ENCODE data around the gene TERT. TPM values are rescaled to one million over a fixed set of nuclear protein-coding genes. Genes with fewer than 3 reads are reported as not detected.

TERT gene
- total and polyA plus RNA-seq, 2 experiments from 2014 or later, result 0.08 TPM; not detected in 1

DNA sequence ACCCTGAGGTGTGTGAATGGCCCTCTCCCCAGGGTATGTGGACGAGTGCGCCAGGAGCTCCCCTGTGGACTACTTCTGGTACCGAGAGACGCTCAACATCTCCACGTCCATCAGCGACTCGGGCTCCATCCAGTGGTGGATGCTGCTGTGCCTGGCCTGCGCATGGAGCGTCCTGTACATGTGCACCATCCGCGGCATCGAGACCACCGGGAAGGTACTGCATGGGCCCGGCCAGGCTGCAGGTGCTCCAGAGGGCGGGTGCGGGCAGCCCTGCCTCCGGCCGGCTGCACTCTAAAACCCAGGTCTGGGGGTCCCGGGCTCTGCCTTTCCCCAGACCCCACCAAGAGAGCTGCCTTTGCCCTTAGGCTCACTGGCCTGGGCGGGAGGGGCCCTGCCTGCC is 82.6 kb downstream of the TERT start:
- TF ChIP-seq EZH2phosphoT487 (IDR thresholded peaks at IDR 0.05; ENCODE audit: low read depth, severe bottlenecking, unreplicated experiment) (no peak), EZH2 (IDR thresholded peaks at IDR 0.05; ENCODE audit: borderline replicate concordance) (no peak)
- TF ChIP-seq, protein P1, sequence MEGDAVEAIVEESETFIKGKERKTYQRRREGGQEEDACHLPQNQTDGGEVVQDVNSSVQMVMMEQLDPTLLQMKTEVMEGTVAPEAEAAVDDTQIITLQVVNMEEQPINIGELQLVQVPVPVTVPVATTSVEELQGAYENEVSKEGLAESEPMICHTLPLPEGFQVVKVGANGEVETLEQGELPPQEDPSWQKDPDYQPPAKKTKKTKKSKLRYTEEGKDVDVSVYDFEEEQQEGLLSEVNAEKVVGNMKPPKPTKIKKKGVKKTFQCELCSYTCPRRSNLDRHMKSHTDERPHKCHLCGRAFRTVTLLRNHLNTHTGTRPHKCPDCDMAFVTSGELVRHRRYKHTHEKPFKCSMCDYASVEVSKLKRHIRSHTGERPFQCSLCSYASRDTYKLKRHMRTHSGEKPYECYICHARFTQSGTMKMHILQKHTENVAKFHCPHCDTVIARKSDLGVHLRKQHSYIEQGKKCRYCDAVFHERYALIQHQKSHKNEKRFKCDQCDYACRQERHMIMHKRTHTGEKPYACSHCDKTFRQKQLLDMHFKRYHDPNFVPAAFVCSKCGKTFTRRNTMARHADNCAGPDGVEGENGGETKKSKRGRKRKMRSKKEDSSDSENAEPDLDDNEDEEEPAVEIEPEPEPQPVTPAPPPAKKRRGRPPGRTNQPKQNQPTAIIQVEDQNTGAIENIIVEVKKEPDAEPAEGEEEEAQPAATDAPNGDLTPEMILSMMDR (IDR thresholded peaks at IDR 0.05; ENCODE audit: poor library complexity), result no peak
- H3K4me3 ChIP-seq, result no peak overlapping the region
- no peak overlapping the region for H2AFZ ChIP-seq
- DNase-seq (ENCODE audit: low spot score), result no peak
- no peaks in the 10 kb centered on the region for H3K36me3 ChIP-seq (replicated peaks; ENCODE audit: insufficient read depth, low read depth)
- H3K9me3 ChIP-seq (ENCODE audit: low read depth), result no peaks in the 10 kb centered on the region
- WGBS (ENCODE audit: low lambda C conversion rate, missing lambda C conversion rate), result 93% methylated on average over 11 of the region's 20 CpGs
- no peaks in the 10 kb centered on the region for H4K20me1 ChIP-seq (ENCODE audit: insufficient read depth, poor library complexity, severe bottlenecking)
- H3K9me2 ChIP-seq (replicated peaks; ENCODE audit: insufficient read depth), result no peaks in the 10 kb centered on the region
- H3K27me3 ChIP-seq, result no peaks in the 10 kb centered on the region
- H3K79me2 ChIP-seq, result no peaks in the 10 kb centered on the region
- H3K4me2 ChIP-seq, result no peak overlapping the region
- H3K4me1 ChIP-seq (ENCODE audit: insufficient read depth), result no peaks in the 10 kb centered on the region
- H3K27ac ChIP-seq, result no peak overlapping the region

DNA sequence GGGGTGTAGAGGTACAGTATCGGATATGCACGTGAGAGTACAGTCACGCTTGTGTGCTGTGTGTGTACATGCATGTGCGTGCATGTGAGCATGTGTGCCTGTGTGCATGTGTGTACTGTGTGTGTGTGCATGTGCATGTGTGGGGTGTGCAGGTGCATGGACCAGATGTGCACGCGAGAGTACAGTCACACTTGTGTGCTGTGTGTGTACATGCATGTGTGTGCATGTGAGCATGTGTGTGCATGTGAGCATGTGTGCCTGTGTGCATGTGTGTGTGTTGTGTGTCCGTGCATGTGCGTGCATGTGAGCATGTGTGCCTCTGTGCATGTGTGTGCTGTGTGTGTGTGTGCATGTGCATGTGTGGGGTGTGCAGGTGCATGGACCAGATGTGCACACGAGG is 83.2 kb downstream of the TERT start:
- no peaks in the 10 kb centered on the region for H3K4me1 ChIP-seq (ENCODE audit: insufficient read depth)
- H3K27ac ChIP-seq, result no peak overlapping the region
- no peaks in the 10 kb centered on the region for H3K27me3 ChIP-seq
- no peaks in the 10 kb centered on the region for H3K79me2 ChIP-seq
- TF ChIP-seq EZH2 (IDR thresholded peaks at IDR 0.05; ENCODE audit: borderline replicate concordance) (no peak), EZH2phosphoT487 (IDR thresholded peaks at IDR 0.05; ENCODE audit: low read depth, severe bottlenecking, unreplicated experiment) (no peak)
- TF ChIP-seq, protein P1 (IDR thresholded peaks at IDR 0.05; ENCODE audit: poor library complexity), result no peak
- H3K4me3 ChIP-seq, result no peak overlapping the region
- no peaks in the 10 kb centered on the region for H3K9me2 ChIP-seq (replicated peaks; ENCODE audit: insufficient read depth)
- DNase-seq (ENCODE audit: low spot score), result no peak
- H2AFZ ChIP-seq, result no peak overlapping the region
- H4K20me1 ChIP-seq (ENCODE audit: insufficient read depth, poor library complexity, severe bottlenecking), result no peaks in the 10 kb centered on the region
- no peaks in the 10 kb centered on the region for H3K36me3 ChIP-seq (replicated peaks; ENCODE audit: insufficient read depth, low read depth)
- WGBS (ENCODE audit: low lambda C conversion rate, missing lambda C conversion rate), result 97% methylated on average over 9 of the region's 9 CpGs
- H3K4me2 ChIP-seq, result no peak overlapping the region
- no peaks in the 10 kb centered on the region for H3K9me3 ChIP-seq (ENCODE audit: low read depth)

DNA sequence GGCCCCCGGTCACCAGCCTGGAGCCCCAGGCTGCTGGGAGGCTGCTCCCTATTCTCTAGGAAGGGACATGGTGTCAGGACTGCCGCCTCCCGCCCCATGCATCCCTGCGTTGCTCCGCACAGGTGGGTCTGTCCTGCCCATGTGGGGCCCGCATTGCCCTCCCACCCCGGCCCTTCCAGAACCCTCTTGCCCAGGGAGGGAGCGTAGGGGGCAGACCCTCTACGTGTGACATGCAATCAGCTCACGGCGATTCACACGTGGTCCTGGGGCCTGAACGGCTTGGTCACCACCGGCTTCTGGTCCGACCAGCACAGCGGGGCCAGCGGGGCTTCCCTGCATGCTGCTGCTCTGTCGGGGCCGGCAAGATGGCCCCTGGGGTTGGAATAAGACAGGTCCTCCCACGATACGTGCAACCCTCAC is 84.0 kb downstream of the TERT start:
- no peaks in the 10 kb centered on the region for H3K9me2 ChIP-seq (replicated peaks; ENCODE audit: insufficient read depth)
- no peaks in the 10 kb centered on the region for H4K20me1 ChIP-seq (ENCODE audit: insufficient read depth, poor library complexity, severe bottlenecking)
- WGBS (ENCODE audit: low lambda C conversion rate, missing lambda C conversion rate), result 81% methylated on average over 17 of the region's 21 CpGs
- no peak overlapping the region for H3K4me3 ChIP-seq
- no peaks in the 10 kb centered on the region for H3K79me2 ChIP-seq
- no peak overlapping the region for H2AFZ ChIP-seq
- H3K36me3 ChIP-seq (replicated peaks; ENCODE audit: insufficient read depth, low read depth), result no peaks in the 10 kb centered on the region
- no peaks in the 10 kb centered on the region for H3K27me3 ChIP-seq
- no peak for DNase-seq (ENCODE audit: low spot score)
- no peaks in the 10 kb centered on the region for H3K9me3 ChIP-seq (ENCODE audit: low read depth)
- TF ChIP-seq, protein P1 (IDR thresholded peaks at IDR 0.05; ENCODE audit: poor library complexity), result no peak
- TF ChIP-seq EZH2phosphoT487 (IDR thresholded peaks at IDR 0.05; ENCODE audit: low read depth, severe bottlenecking, unreplicated experiment), result no peak
- no peak for TF ChIP-seq EZH2 (IDR thresholded peaks at IDR 0.05; ENCODE audit: borderline replicate concordance)
- no peak overlapping the region for H3K4me2 ChIP-seq
- H3K27ac ChIP-seq, result no peak overlapping the region
- no peaks in the 10 kb centered on the region for H3K4me1 ChIP-seq (ENCODE audit: insufficient read depth)

All from hepatocyte (in vitro differentiated cells).